Hematopoietic multipotent progenitor cell treated with erythropoietin and hydrocortisone succinate and interleukin-3 and kit ligand, for 8 days (in vitro differentiated cells): ENCODE measurements around the gene BRD9.
"Not testable (repeated sequence)": the region's sequence is repeated elsewhere in the genome, so short reads cannot be mapped to it uniquely, and the experiment has no call there.

Experiments
- DNase-seq: peaks from one replicate; pipeline ENCODE4 v3.0.0-alpha.2; 2015

BRD9 gene

DNA sequence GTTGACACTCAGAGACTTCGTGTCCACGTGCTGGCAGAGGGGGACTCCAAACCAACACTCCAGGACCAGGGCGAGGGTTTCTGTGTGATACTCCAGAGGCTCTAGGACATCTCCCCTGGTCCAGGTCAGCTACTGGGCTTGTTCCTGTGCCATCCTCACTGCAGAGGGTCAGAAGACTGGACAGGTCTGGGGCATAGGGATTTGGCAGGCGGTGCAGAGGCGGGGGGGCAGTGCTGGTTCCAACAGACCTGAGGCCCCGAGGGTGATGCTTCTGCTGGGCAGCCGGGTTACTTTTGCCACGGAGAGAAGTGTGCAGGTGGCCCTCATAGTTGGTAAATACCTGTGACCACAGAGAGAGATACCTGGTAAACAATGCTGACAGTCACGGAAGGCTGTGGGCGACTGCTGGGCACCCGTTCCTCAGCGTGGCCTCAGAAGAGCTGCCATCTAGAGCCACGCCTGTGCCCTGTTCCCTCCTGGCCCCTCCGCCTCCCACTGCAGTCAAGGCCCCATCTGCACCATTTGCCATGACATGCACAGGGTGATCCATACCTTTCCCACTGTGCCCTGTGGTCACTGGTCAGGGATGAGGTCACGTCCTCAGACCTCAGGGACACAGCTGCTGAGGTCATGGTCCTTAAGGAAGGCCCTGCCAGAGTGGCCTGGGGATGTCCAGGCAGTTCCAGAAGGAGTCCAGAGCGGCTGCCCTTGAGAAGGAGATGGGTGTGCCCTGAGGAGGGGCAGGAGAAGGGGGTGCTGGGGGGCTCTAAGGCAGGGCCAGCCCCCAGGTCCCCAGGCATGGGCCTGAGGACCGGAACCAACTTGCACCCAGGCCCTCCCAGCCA, 30.1 kb upstream of the BRD9 start:
- no peak for DNase-seq

DNA sequence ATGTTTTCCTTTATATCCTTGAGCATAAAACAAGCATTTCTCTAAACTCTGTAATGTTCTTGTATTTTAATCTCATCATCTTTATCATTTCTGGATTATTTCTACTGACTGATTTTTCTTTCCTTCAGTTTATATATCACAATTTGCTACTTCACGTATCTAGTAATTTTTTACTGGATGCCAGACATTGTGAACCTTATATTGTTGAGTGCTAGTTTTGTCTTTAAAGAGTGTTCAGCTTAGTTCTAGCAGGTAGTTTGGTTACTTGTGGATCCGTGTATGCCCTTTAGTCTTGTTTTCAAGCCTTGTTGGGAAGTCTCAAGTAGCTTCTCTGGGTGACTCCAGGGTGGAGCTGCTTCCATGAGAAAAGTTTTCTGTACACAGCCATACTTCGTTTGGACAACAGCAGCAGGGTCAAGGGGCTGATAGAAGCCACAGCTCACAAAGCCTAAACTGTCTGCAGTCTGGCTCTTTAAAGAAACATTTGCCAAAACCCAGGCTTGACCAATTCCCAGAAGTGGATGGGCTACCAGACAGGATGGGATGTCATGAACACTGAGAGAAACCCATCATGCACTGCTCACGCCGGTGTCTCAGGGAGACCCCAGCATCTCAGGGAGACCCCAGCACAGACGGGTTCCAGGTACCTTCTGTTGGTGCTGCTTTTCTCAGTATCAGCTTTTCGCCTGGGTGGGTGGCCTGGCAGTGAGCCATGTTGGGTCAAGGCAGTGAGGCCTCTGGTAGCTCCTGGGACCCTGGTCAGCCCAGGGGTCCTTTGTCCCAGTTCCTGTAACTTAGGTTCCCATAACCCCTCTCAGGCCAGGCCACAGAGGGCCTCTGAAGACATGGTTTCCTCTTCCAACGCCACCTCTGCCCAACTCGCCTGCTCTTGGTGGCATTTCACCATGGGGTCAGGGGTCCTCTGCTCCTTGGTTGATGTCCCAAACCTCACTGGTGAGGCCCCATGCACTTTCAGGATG, 29.1 kb upstream of the BRD9 start:
- DNase-seq, result no peak

DNA sequence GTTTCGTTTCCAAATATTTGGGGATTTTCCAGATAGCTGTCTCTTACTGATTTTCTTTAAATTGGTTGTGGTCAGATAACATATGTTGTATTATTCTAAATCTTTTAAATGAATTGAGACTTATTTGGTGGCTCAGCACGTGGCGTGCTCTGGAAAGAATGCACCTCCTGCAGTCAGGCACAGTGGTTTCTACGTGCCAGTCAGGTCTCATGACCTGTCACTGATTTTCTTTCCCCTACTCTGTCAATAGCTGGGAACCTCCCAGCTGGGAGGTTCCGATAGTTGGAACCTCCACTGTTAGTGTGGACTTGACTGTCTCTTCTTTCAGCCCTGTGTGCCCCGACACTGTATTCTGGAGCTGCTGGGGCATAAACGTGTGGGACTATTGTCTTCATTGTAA, 27.7 kb upstream of the BRD9 start:
- no peak for DNase-seq

DNA sequence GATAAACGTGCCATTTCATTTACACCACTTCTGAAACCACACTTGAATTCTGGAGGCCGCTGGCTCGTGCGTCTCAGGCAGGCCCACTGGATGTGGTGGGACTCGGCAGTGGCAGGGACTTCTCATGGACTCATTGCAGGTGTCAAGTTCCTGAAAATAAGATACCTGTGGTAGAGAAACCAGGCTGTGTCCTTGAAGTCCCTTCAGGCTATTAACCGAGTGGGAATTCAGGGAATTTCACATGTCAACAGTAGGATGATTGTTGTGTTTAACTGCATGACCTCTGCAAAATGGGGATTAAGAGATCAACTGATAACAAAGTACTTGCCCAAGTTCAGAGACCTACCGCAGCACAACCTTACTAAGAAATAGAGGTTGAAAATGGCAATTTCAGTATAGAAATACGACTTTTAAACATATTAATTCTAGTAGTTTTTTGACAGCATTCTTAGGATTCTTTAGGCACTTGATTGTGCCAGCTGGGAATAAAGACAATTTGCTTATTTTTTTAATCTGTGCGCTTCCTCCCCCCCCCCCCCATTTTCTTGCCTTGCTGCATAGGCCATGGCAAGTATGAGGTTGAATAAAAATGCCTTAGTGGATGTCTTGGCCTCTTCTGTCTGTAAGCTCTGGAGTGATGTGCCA, 26.9 kb upstream of the BRD9 start:
- no peak for DNase-seq

DNA sequence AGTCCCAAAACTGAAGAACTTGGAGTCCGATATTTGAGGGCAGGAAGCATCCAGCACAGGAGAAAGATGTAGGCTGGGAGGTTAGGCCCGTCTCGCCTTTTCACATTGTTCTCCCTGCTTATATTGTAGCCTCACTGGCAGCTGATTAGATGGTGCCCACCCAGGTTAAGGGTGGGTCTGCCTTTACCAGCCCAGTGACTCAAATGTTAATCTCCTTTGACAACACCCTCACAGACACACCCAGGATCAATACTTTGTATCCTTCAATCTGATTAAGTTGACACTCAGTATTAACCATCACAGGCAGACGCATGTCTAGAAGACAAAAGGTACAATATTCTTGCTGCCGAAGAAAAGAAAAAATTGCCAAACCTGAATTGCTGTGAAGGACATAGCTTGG, 26.1 kb upstream of the BRD9 start:
- not testable (repeated sequence) for DNase-seq

DNA sequence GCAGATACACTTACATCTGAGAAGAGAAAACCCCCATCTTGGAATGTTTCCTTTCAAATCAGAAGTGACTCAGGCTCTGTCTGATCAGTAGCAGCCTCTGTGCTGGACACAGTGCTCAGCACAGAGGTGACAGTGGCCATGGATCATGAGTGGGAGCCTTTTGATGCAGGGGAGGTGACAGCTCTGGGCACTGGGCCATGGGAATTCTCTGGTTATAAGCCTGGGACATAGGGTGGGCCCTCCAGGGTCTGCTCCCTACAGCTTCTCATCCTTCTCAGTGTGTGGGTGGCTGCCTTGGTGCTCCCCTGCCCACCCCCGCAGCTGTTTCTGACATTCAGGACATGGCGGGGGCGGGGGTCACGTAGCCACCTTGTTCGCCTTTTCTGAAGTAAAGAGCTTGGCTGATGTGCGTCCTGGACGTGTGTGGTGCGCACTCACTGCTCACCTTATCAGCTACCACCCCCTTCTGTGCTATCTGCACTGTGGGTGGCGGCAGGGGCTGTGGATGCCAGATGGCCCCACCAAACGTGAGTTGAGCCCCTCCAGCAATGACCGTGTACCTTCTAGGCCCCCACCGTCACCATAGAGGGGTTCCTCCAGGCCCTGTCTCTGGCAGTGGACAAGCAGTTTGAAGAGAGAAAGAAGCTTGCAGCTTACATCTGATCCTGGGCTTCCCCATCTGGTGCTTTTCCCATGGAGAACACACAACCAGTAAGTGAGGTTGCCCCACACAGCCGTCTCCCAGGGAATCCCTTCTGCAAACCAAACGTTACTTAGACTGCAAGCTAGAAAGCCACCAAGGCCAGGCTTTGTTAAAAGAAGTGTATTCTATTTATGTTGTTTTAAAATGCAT, 24.1 kb upstream of the BRD9 start:
- no peak for DNase-seq

DNA sequence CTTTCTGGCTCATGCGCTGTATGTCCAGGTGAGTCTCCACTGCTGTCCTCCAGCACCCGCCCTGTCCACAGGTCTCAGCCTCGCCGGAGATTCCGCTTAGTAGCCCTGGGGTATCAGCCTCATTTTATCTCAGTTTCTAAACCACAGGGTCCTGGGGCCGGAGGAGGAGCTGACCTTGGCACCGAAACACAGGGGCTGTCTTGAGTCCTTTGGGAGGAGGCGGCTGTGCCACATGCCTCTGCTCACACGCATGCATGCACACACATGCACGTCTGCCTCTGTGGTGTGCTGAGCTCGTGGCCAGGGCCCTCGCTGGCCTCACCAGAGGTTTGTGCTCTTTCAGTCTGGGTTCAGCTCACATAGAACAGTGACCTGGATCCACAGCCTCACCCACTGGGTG, 23.3 kb upstream of the BRD9 start:
- no peak for DNase-seq

DNA sequence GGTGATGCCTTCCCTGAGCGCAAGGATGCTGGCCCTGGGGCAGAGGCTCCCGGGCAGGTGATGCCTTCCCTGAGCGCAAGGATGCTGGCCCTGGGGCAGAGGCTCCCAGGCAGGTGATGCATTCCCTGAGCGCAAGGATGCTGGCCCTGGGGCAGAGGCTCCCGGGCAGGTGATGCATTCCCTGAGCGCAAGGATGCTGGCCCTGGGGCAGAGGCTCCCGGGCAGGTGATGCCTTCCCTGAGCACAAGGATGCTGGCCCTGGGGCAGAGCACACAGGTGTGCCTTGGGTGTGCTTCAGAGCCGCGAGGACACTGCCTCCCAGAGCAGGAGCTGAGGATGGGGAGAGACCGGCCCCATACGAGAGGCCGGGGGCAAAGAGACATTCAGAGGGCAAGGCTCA, 22.7 kb upstream of the BRD9 start:
- DNase-seq, result not testable (repeated sequence)

DNA sequence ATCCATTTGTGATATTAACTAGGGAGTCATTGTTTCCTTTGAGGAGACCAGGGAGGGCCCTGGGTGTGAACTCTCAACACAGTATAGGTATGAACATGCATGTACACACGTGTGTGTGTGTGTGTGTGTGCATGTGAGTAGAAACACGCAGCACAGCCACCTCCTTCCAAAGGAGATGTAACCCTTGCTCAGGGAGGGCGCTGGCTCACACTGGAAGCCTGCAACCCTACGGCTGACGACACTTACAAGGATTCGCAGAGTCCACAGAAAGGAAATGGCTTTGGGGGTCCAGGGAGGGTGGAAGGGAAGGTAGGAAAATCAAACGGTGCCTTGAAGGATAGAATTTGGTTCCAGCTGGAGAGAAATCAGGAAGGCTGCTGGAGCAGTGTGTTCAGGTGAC, 22.0 kb upstream of the BRD9 start:
- no peak for DNase-seq

DNA sequence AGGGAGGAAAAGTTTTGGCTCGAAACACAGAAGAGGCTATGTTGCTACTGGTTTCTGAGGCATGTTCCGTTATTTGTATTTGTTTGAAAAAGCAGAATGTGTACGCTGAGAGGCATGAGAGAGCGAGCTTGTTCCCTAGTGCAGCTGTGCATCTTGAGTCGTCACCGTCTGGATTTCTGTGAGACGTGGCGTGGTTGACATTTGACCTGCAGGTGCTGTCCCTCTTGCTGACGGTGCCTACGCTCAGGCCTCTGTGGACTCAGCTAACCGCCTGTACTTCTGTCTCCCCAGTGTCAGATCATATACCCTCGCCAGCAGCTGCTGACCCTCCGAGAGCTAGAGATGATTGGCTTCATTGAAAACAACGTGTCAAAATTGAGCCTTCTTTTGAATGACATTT, 21.6 kb upstream of the BRD9 start:
- DNase-seq, result no peak

DNA sequence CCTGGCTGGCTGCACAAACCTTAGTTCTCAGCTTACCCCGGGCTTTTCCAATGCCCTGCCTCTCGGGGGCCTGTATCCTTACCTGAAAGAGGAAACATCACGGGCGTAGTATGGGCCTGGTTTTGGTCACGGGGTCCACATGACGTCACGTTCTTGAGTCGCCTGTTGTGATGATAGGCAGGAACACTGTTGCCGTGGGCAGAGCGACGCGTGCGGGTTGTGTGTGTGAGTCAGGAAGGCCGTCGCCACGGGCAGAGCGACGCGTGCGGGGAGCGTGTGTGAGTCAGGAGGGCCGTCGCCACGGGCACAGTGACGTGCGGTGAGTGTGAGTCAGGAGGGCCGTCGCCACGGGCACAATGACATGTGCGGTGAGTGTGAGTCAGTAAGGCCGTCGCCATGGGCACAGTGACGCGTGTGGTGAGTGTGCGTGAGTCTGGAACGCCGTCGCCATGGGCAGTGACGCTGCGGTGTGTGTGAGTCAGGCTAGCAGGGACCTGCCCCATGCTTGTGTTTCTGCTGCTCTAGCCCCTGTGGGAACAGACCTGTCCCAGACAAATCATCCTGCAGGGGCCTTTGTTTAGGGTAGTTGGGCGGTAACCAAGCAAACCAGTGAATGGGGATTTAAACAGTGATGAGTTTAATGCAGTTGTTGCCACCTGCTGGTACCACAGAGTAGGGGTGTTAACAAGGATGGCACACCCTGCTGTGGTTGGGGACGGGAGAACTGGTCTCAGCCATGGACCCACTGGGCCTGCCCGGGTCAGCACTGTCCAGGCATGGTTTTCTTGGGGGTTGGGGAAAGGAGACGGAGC, 19.9 kb upstream of the BRD9 start:
- DNase-seq, result peak; percentile 26

DNA sequence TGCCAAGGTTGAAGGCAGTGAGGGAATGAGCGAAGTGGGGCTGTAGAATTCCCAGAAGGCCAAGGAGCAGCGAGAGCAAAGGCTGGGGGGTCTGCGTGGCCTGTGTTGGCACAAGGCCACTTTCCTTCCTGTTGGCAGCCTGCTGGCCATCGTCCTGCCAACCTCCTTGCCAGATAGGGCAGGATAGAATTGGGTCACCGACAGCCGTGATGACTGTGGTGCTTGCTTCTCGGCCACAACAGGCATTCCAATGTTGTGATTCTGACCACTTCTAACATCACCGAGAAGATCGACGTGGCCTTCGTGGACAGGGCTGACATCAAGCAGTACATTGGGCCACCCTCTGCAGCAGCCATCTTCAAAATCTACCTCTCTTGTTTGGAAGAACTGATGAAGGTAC, 19.0 kb upstream of the BRD9 start:
- DNase-seq, result no peak

DNA sequence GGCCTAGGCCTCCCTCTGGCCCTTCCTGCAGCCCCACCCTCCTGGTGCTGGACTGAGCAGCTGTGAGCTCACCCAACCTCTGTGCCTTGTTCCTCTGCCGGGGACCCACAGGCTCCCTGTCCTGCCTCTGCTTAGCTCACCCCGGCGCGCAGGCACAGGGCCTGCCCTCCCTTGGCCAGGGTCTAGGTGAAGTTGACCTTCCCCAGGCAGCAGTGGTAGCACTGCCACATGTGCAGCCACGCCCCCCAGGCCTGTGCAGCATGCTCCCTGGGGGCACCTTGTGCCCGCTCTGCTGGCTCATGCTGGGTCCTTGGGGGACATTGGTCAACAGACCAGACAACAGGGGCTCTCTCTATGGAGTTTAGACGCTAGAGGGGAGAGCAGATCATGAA, 18.2 kb upstream of the BRD9 start:
- no peak for DNase-seq

DNA sequence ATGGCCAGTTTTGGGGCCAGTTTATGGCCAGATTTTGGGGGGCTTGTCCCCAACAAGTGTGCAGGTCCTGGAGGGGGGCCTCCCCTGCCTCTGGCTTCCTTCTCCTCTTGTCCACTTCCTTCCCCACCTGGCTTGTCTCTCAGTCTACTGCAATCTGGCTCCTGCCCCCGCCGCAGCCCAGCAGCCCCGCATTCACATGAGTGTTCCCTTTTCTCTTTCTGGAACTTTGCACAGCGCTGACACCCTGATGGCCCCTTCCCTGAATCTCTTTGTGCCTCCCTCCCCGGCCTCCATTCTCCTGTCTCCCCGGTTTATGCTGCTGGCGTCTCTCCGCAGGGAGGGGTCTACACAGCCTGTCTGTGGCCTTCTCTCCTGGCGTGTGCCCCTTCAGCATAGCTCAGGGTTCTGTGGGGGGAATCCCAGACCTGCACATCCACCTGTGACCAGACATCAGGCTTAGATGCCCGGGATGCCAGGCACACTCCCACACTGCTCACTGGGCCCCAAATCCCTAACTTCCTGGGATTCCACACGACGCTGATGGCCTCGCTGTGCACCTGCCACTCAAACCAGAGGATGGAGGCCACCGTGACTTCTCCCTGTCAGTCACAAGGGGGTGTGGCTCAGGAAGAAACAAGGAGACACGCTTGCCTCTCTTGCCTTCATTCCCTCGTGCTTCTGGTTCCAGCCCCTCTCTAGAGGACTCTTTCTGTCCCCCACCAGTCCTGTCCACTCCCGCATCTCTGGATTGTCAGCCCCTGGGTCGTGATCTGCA, 17.6 kb upstream of the BRD9 start:
- no peak for DNase-seq

DNA sequence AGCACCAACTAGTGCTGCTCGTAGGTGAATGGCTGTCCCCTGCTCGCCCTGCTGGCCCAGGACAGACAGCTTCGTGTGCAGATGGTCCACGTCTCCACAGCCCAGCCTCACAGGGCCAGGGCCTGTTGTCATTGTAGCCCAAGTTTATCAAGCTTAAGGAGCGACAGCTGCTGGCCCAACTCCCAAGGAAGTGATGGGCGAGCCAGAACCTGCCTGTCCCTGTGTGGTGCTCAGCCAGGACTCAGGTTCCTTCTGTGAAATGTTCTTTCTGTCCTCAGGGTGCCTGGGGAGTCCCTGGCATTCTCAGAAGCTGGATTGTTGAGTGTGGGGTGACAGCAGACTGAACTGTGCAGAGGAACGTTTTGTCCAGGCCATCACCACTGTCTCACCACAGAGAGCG, 16.5 kb upstream of the BRD9 start:
- DNase-seq, result no peak

DNA sequence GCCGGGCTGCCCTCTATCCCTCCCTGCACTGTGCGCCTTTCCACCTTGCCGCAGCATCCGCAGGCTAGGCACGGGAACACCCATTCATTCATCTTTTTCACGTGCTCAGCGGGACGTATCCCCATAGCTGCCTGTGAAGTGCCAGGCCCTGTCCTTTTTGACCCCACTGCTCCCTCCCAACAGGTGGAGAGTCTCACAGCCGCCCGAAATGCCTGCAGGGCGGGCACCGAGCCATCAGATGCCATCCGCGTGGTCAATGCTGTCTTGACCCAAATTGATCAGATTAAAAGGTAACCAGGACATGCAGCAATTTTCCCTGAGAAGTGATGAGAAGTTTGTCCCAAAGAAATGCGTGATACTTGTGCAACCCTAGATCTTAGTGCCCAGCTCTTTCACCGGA, 15.6 kb upstream of the BRD9 start:
- DNase-seq, result no peak

DNA sequence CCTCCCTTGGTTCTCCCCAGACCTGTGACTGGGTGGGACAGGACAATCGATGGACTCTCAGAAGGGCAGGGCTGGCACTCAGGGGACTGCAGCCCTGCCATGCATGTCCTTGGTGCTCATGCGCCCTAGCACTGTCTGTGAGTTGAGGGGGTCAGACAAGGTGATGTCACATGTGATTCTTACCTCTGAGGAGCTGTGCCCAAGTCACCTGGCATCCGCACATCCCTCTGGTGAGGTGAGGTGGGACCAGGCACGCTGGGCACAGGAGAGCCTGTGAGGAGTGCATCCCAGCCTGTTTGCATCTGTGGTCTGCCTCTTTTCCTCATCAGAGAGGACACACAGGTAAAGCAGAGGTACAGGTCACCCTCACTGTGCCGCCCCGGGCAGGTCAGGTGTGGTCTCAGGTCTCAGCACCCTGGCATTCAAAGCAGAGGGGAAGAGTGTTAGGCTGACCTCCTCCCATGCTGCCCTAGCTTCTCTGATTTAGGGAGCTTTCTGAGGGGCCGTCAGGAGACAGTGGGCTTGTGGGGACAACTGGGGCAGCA, 14.8 kb upstream of the BRD9 start:
- DNase-seq, result no peak

DNA sequence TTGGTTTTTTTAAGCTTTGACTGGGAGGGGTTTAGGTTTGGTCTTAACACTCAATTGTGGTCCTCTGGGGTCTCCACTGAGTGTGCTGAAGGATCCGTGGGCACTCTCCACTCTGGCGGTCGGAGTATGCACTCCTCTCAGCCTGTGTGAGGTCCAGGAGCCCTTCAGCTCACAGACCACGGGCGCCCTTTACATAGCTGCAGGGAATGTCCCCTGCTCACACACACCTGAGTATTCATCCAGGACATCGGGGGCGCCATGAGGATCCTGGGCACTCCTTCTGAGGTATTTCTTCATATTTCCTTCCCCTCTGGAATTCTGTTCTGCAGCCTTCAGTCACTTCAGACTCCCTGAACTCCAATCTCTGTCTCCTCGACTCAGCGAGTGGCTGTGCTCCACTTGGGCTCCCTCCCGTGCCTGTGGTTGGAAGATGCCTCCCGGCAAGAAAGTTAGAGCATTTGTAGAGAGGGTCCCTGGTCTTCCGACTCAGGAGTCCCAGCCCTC, 12.6 kb upstream of the BRD9 start:
- DNase-seq, result no peak

DNA sequence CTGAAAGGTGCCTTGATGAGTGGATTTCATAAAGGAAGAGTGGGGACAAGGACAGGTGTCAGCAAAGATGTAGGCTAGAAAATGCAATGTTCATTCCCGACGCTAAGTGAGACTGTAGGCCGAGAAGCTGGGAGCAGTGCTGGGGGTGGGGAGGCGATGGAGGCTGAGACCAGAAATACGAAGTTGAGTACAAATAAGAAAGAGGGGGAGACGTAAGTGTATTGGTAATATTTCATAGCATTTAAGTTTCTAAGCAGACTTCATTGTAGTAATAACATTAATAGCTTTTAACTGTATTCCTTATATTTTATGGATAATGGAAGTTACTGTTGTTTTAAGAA, 11.1 kb upstream of the BRD9 start:
- DNase-seq, result no peak

DNA sequence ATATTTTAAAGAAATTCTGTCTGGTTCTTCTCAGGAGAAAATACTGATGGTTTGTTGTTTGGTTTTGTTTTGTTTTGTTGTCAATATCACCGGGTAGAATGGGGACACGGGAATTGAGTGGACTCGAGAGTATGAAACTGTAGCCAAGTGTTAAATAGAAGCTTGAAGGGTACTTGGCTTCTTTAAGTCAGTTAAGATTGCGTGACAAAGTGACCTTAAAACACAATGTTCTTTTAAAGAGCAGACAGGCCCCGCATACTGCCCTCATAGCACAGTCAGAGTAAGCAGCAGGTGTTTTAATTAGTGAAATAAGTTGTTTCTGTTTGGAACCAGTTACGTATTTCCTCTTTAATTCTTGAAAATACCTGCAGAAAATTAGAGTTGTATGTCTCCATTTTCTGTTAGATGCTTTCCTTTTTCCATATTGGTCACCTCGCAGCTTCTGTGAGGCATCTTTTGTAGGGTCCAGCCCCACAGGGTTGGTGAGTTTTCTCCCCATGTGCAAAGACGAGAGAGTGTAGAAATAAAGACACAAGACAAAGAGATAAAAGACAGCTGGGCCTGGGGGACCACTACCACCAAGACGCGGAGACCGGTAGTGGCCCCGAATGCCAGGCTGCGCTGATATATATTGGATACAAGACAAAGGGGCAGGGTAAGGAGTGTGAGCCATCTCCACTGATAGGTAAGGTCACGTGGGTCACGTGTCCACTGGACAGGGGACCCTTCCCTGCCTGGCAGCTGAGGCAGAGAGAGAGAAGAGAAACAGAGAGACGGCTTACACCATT, 9.7 kb upstream of the BRD9 start:
- no peak for DNase-seq
